ENCODE measurements around the gene CXCR6.

CXCR6 gene

DNA sequence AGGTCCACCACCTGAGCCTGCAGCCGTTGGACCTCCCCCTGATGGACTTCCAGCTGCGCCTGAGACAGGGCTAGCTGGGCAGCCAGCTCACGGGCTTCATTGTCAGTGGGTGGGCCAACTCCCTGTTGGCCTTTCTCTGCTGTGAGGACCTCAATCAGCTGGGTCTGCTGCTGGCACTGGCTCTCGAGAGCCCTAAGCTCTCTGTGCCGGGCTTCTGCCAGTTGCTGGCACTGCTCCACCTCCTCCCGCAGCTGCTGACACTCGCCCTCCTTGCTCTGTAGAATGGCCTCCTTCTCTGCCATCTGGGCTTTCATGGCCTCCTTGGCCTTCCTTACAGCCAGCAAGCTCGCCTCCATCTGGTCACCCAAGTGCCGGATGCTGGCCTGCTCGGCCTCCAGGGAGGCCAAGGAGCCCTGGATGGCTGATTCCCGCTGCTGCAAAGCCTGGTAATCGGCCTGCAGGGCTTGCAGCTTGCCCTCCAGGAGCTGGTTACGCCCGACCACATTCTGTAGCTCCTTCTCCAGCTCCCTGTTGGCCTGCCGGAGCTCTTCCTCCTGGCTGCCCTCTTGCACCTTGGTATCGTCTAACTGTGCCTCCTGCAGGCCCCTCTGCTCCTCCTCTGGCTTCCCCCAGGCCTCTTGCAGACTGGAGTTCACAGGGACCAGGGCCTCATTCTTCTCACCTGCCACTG, 23.8 kb downstream of the CXCR6 start:
- no peak overlapping the region for H3K4me3 ChIP-seq (replicated peaks; ENCODE audit: low read depth, low read length)
- H3K36me3 ChIP-seq (ENCODE audit: control insufficient read depth, insufficient read depth, low read length) = peaks cover 23% of the 10 kb centered on the region
- DNase-seq (ENCODE audit: extremely low read depth, insufficient read length) = no peak

GRCh38 chr3:45967724-45968123, 24.5 kb downstream of the CXCR6 start:
- TF ChIP-seq, protein P1, sequence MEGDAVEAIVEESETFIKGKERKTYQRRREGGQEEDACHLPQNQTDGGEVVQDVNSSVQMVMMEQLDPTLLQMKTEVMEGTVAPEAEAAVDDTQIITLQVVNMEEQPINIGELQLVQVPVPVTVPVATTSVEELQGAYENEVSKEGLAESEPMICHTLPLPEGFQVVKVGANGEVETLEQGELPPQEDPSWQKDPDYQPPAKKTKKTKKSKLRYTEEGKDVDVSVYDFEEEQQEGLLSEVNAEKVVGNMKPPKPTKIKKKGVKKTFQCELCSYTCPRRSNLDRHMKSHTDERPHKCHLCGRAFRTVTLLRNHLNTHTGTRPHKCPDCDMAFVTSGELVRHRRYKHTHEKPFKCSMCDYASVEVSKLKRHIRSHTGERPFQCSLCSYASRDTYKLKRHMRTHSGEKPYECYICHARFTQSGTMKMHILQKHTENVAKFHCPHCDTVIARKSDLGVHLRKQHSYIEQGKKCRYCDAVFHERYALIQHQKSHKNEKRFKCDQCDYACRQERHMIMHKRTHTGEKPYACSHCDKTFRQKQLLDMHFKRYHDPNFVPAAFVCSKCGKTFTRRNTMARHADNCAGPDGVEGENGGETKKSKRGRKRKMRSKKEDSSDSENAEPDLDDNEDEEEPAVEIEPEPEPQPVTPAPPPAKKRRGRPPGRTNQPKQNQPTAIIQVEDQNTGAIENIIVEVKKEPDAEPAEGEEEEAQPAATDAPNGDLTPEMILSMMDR (IDR thresholded peaks at IDR 0.05; ENCODE audit: insufficient read depth, low read length, poor library complexity, severe bottlenecking) = no peak
- no peak overlapping the region for H3K4me3 ChIP-seq (replicated peaks; ENCODE audit: low read depth, low read length)
- no peak for DNase-seq (ENCODE audit: extremely low read depth, insufficient read length)
- H3K27me3 ChIP-seq (replicated peaks; ENCODE audit: control insufficient read depth, insufficient read depth, low read length) = no peaks in the 10 kb centered on the region
- H3K36me3 ChIP-seq (ENCODE audit: control insufficient read depth, insufficient read depth, low read length) = peaks cover 23% of the 10 kb centered on the region

More for the DNA sequence above, 23.8 kb downstream of the CXCR6 start:
- no peaks in the 10 kb centered on the region for H3K27me3 ChIP-seq (replicated peaks; ENCODE audit: control insufficient read depth, insufficient read depth, low read length)
- TF ChIP-seq, protein P1 (IDR thresholded peaks at IDR 0.05; ENCODE audit: insufficient read depth, low read length, poor library complexity, severe bottlenecking) = no peak

DNA sequence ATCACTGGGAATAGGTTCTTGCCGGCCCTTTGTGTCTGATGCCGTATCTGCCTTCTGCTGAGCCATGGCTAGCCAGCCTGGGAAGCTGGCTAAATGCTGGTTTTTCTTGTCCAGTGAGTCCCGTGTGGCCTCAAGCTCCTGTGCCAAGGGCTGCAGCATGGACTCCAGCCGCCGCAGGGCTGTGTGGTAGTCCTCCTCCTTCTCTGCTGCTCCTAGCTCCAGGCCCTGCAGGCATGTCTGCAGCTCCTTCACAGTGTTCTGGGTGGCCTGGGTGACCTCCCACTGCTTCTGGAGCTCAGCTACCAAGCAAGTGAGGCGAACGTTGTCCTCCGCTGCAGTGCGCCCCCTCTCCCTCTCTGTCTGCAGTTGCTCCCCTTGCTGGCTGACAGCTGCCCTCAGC, 24.9 kb downstream of the CXCR6 start:
- Histone ChIP-seq H3K4me3 (replicated peaks; ENCODE audit: low read depth, low read length) (no peak overlapping the region), H3K36me3 (ENCODE audit: control insufficient read depth, insufficient read depth, low read length) (peaks cover 23% of the 10 kb centered on the region), H3K27me3 (replicated peaks; ENCODE audit: control insufficient read depth, insufficient read depth, low read length) (no peaks in the 10 kb centered on the region)
- TF ChIP-seq, protein P1 (IDR thresholded peaks at IDR 0.05; ENCODE audit: insufficient read depth, low read length, poor library complexity, severe bottlenecking) = no peak
- DNase-seq (ENCODE audit: extremely low read depth, insufficient read length) = no peak

DNA sequence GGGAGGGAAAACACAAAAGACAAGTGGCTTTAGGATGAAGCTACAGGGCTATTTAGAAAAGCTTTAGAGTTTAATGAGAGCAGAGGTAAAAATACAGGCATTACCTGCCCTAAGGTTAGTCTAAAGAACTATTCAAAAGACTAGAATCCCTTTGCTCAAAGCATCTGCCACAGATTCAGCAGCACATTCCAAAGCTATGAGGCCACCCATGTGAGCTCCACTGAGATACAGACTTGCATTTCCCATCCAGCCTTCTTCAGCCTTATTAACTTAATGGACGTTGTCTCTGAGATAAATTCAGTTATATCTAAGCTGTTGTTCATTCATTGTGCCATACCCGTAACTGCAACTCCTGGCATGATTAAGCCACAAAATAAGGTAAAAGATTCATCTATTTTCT, 25.4 kb downstream of the CXCR6 start:
- no peak for DNase-seq (ENCODE audit: extremely low read depth, insufficient read length)
- H3K27me3 ChIP-seq (replicated peaks; ENCODE audit: control insufficient read depth, insufficient read depth, low read length) = no peaks in the 10 kb centered on the region
- peaks cover 23% of the 10 kb centered on the region for H3K36me3 ChIP-seq (ENCODE audit: control insufficient read depth, insufficient read depth, low read length)

DNA sequence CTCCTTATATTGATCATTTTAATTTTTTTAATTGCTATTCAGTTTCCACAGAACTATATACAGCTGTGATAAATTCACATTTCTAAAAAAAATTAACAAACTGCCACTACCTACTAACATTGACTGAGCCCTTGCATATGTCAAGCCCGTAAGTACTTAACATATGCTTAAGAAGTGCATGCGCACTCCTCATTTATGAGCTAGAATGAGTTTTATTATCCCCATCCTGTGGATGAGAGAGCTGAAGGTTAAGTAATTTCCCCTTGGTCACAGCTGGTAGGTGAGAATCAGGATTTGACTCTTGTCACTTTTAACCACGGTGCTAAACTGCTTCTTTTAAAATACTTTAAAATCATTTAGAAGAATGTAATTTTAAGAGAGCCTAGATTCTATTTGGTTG, 25.9 kb downstream of the CXCR6 start:
- DNase-seq (ENCODE audit: extremely low read depth, insufficient read length) = no peak
- Histone ChIP-seq H3K36me3 (ENCODE audit: control insufficient read depth, insufficient read depth, low read length) (peaks cover 23% of the 10 kb centered on the region), H3K27me3 (replicated peaks; ENCODE audit: control insufficient read depth, insufficient read depth, low read length) (no peaks in the 10 kb centered on the region), H3K4me3 (replicated peaks; ENCODE audit: low read depth, low read length) (no peak overlapping the region)
- TF ChIP-seq, protein P1 (IDR thresholded peaks at IDR 0.05; ENCODE audit: insufficient read depth, low read length, poor library complexity, severe bottlenecking) = no peak

More for the DNA sequence above, 25.4 kb downstream of the CXCR6 start:
- no peak overlapping the region for H3K4me3 ChIP-seq (replicated peaks; ENCODE audit: low read depth, low read length)
- TF ChIP-seq, protein P1 (IDR thresholded peaks at IDR 0.05; ENCODE audit: insufficient read depth, low read length, poor library complexity, severe bottlenecking) = no peak

All from GM06990 (cell line).